Fibroblast of gingiva (primary cell): Measurements from ENCODE around the gene PAK1.
"Not testable (repeated sequence)": the region's sequence is repeated elsewhere in the genome, so short reads cannot be mapped to it uniquely, and the experiment has no call there.

Experiments used
- DNase-seq: peaks from one replicate; pipeline ENCODE4 v3.0.0-alpha.2; 2011; ENCODE audit warnings: low read depth

PAK1 gene

GRCh38 chr11:77402218-77402556 lies 71.7 kb downstream of the PAK1 start:
- no peak for DNase-seq

DNA sequence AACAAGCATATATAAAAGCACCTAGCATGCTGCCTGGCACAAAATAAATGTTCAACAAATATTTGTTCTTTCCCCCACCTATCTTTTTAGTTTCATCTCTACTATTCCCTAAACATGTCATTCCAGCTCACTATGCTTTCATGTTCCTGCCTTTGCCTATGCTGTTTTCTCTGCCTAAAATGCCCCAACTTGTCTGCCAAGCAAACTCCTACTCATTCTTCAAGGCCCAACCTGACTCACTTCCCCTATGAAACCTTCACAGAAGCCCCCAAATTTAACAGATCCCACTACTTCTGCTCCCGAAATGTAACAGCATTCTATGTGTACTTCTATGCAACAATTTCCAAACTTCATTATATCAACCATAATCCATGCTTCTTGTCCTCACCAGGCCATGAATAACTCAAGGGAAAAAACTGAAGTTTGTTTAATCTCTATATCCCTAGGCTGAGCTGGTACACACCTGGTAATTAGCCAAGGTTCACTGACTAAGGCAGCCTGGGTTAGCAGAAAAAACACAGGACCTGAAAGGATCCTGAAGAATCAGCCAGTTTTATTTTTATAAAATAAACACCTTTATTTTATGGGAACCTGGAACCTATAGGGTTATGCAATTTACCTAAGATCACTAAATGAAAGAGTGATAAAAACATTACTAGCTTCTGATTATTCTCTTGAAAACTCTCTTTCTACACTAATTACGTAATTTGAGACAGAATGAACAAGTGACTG lies 72.2 kb downstream of the PAK1 start:
- no peak for DNase-seq

DNA sequence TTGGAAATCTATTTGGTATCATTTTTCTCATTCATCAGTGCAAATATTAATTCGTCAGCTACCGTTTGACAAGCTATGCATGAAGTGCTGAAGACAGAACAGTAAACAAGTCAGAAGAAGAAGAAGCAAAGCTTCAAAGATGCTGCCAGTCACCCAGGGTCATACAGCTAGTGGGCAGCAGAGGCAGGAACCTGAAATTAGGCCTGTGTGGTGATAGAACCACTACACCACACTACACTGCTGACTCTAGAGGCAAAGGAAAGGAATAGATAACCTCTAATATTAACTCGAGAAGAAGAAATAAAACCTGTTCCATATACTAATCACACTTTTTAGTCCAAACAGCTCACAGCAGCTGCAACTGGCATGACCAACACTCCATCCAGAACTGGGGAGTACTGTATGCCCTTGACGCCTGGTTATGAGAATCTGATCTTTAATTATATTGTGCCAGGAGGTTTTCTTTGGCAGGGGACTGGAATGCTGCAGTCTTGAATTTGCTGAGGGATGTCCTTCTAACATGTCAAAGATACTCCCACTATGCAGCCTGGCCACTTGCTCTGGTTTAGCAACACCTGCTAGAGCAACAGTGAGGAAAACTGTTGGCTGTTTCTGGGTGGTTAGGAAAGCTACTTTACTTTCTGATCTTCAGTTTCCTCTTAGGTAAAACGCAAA lies 73.0 kb downstream of the PAK1 start:
- no peak for DNase-seq

GRCh38 chr11:77400271-77400670 lies 73.6 kb downstream of the PAK1 start:
- DNase-seq, result no peak

GRCh38 chr11:77397631-77398030 lies 76.3 kb downstream of the PAK1 start:
- no peak for DNase-seq

- DNase-seq, result no peak
Measured at GRCh38 chr11:77396911-77397310, 77.0 kb downstream of the PAK1 start.

DNA sequence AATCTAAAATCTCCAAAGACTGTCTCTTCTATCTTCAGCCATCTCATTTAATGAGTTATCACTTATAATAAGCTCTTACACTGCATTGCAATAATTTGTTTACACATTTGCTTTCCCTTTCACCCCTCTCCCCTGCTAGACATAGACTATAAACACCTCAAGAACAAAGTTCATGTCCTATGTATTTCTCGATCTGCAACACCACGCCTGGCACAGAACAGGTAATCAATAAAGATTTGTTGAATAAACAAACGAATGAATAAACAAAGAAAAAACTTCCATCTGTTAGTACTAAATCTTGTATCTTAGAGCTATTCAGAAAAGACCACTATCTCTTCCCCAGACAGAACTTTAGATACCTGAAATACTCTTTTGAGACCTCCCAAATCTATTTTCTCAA lies 77.6 kb downstream of the PAK1 start:
- DNase-seq, result no peak

- no peak for DNase-seq
Measured at GRCh38 chr11:77395460-77396173, 78.3 kb downstream of the PAK1 start.

GRCh38 chr11:77392842-77393241 lies 81.1 kb downstream of the PAK1 start:
- DNase-seq, result no peak

DNA sequence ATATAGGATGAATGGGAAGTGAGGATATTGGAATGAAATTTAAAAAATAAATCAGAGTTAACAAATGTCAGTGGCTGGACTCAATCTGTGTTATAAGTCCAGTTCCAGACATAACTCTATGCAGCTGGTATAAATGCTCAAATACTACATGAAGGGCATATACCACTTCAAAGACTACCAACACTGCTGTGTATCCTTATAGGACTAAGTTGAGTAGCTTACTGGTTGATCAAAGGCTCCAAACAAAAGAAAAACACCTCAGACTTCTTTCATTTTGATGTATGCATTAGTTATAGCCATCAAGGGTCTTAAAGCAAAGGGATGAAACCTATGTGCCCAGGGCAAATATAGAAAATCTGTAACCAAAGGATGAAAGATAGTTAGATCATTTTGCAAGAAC lies 86.2 kb downstream of the PAK1 start:
- DNase-seq, result no peak

DNA sequence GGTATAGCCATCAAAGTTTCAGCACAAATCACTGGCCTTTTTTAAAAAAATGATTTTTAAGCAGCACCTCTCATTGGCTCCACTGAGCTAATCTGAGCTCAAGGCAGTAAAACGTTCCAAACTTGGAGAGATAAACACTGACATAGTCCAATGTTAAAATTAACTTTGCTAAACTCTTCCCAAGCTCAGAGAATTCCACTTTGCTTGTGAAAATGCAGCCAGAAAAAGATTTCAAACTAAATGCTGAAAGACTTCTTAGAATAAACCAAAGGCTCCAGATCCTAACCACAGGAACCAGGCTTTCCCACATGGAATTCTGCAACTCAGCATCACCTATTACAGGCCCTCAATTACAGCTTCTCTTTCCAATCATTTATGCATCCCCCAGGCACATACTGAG lies 87.7 kb downstream of the PAK1 start:
- no peak for DNase-seq

DNA sequence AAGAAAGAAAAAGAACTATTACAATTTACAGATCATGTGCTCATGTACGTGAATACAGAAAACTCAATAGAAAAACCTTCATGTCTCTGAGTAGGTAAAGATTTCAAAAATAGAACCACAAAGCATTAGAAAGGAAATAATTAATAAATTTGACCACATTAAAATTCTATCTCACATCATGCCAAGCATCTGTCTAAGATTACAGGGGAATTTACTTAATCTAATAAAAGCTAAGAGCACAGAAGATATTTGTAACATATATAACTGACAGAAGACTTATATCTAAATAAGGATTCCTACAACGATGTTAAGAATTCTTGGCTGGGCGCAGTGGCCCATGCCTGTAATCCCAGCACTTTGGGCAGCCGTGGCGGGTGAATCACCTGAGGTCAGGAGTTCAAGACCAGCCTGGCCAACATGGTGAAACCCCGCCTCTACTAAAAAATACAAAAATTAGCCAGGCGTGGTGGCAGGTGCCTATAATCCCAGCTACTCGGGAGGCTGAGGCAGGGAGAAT lies 88.6 kb downstream of the PAK1 start:
- not testable (repeated sequence) for DNase-seq

DNA sequence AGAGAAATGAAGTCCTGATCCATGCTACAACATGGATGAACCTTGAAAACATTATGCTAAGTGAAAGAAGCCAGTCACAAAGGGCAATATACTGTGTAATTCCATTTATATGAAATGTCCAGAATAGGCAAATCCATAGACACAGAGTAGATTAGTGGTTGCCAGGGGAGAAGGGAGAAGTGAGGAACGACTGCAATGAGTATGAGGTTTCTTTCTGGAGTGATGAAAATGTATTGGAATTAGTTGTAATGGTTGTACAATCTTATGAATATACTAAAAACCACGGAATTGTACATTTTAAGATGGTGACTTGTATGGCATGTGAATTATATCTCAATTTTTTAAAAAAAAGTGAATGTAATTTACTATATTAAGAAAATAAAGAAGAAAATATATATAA lies 89.3 kb downstream of the PAK1 start:
- no peak for DNase-seq

DNA sequence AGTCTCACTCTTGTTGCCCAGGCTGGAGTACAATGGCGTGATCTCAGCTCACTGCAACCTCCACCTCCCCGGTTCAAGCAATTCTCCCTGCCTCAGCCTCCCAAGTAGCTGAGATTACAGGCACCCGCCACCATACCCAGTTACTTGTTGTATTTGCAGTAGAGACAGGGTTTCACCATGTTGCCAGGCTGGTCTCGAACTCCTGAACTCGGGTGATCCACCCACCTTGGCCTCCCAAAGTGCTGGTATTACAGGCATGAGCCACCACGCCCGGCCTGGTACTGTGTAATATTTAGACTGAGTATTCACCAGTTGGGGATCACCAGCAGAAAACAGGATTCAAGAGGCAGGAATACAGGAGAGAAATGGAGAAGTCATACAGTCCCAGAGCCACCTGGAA lies 90.5 kb downstream of the PAK1 start:
- not testable (repeated sequence) for DNase-seq

- peak; percentile 63 for DNase-seq
Measured at GRCh38 chr11:77381729-77382665, 91.9 kb downstream of the PAK1 start.

GRCh38 chr11:77379934-77380333 lies 94.0 kb downstream of the PAK1 start:
- DNase-seq, result no peak

- DNase-seq, result peak; percentile 14
Measured at GRCh38 chr11:77379253-77379652, 94.6 kb downstream of the PAK1 start.

DNA sequence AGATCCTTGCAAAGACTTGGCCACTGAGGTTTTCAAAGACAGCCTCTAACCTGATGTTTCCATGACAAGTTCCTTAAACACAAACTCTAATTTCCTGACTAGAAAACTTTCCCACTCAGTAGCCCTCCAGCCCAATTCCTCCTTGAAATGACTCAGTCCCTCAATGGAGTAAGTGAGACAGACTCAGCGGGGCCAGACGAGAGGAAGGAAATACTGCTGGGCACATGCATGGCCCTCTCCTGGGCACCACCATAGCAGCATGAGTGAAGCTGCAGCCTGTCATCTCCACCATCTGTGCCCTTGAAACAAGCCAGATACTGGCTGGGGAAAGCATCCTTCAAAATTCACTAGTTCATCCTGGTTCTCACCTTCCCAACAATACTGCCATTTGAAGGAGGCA lies 96.2 kb downstream of the PAK1 start:
- no peak for DNase-seq

DNA sequence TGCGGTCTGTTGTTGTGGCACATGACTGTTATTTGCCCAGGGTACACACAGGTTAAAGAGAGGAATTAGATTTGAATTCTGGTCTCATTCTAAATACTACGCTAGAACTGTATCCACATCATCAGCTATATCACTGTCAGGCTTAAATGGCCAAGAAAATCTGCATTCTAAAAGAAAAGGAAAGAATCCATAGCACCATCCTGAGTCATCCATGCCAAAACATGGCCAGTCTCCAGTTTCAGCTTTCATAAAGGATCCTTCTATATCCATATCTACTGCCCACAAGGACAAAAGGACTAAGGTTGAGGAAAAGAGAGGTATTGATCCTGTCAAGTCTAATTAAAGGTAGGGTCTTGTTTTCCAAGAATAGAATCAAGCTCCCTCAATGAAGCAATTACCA lies 98.8 kb downstream of the PAK1 start:
- DNase-seq, result peak; percentile 6

GRCh38 chr11:77374611-77375031 lies 99.3 kb downstream of the PAK1 start:
- no peak for DNase-seq

- no peak for DNase-seq
Measured at GRCh38 chr11:77374108-77374507, 99.8 kb downstream of the PAK1 start.

DNA sequence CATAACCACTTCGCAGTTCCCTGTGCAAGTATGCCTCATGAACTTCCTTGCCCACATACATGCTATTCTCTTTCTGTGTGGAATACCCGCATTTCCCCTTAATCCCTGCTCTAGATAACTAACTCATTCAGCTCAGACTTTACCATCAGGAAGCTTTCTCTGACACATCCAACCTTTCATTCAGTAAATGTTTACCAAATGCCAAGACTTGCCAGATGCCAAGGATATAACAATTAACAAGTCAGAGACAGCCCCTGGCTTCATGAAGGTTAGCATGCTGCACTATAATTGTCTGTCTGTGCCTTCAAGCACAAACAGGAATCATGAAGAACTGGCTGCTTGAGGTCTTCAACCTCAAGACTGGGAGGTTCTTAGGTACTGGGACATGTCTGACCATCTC lies 101.2 kb downstream of the PAK1 start:
- no peak for DNase-seq
